Natural killer cell (primary cell): ENCODE results near the gene PEX10. TPM values are rescaled to one million over a fixed set of nuclear protein-coding genes. Genes with fewer than 3 reads are reported as not detected.

Source experiments
- ATAC-seq, 3 donors: fragments of 150-1000 bp in 2 of 3; fragments of 200-7000 bp in 1 of 3; cut with Tn5 transposase; 1 replicate in 1 of 3; 2 replicates in 2 of 3; pipeline ENCODE4 v1.10.0; 2021; ENCODE audit warnings: mild to moderate bottlenecking in 2 of 3, moderate library complexity in 2 of 3
- DNase-seq, 2 donors: peaks; one replicate each; pipeline versions ENCODE4 v3.0.0 to v3.0.0-alpha.2; 2013 to 2021; ENCODE audit warnings: mixed read lengths in 1 of 2
- H3K27ac ChIP-seq: one replicate; pipeline ENCODE4 v1.5.1; 2013; ENCODE audit warnings: mild to moderate bottlenecking, low read length
- H3K27me3 ChIP-seq: one replicate; pipeline ENCODE4 v1.6.1; 2013; ENCODE audit warnings: low read length; ENCODE audit not compliant: control insufficient read depth, insufficient read depth
- H3K36me3 ChIP-seq: one replicate; pipeline ENCODE4 v1.6.1; 2013; ENCODE audit warnings: low read length; ENCODE audit not compliant: control insufficient read depth, insufficient read depth
- H3K4me1 ChIP-seq: one replicate; pipeline ENCODE4 v1.6.1; 2013; ENCODE audit warnings: low read length; ENCODE audit not compliant: control insufficient read depth, insufficient read depth
- H3K4me3 ChIP-seq: one replicate; pipeline ENCODE4 v1.5.1; 2013; ENCODE audit warnings: low read length
- H3K9me3 ChIP-seq: one replicate; pipeline ENCODE4 v1.6.1; 2013; ENCODE audit warnings: low read length; ENCODE audit not compliant: control insufficient read depth, insufficient read depth
- H3K27ac Mint-ChIP-seq, 2 donors: one replicate each; pipeline ENCODE4 v1.8.0; 2022; ENCODE audit warnings: mild to moderate bottlenecking in 2 of 2, mixed read lengths in 2 of 2, moderate library complexity in 1 of 2
- H3K27me3 Mint-ChIP-seq, 2 donors: one replicate each; pipeline ENCODE4 v1.8.0; 2022; ENCODE audit warnings: low read depth in 2 of 2, mixed read lengths in 2 of 2
- H3K36me3 Mint-ChIP-seq: one replicate; pipeline ENCODE4 v1.8.0; 2022; ENCODE audit warnings: mixed read lengths
- H3K4me1 Mint-ChIP-seq, 2 donors: one replicate each; pipeline ENCODE4 v1.8.0; 2022; ENCODE audit warnings: mixed read lengths in 2 of 2
- H3K4me3 Mint-ChIP-seq: one replicate; pipeline ENCODE4 v1.8.0; 2022; ENCODE audit warnings: mild to moderate bottlenecking, moderate library complexity, mixed read lengths
- H3K9me3 Mint-ChIP-seq, 2 donors: one replicate each; pipeline ENCODE4 v1.8.0; 2022; ENCODE audit warnings: mixed read lengths in 2 of 2
- WGBS: methylation state at CpG from one replicate; pipeline ENCODE4 v1.1.7; 2013; ENCODE audit warnings: missing lambda C conversion rate; ENCODE audit not compliant: insufficient coverage; 5-methylcytosine and 5-hydroxymethylcytosine counted together
- intact Hi-C: fragments of 100-400 bp; cut with micrococcal nuclease; formaldehyde crosslinking; loops from one replicate; pipeline ENCODE4 v1.14.2; 2022
- total RNA-seq, 4 donors: library from RNA; stranded (reverse); fragments of 120-200 nt in 1 of 4; gene quantifications; one replicate each; pipeline versions ENCODE4 v1.2.3 to v1.2.4, GENCODE V29; 2013 to 2022
- TF ChIP-seq, protein P1 (sequence below): fragments of 200-600 bp; IDR thresholded peaks from one replicate; pipeline ENCODE4 v1.8.0; 2022; ENCODE audit warnings: antibody characterized with exemption

Gene PEX10
- total RNA-seq, 3 donors from 2014 or later (not counting 1 experiment from before 2014, with no cell fraction given) = 8.1 to 11.1 (median 9.8) TPM

DNA sequence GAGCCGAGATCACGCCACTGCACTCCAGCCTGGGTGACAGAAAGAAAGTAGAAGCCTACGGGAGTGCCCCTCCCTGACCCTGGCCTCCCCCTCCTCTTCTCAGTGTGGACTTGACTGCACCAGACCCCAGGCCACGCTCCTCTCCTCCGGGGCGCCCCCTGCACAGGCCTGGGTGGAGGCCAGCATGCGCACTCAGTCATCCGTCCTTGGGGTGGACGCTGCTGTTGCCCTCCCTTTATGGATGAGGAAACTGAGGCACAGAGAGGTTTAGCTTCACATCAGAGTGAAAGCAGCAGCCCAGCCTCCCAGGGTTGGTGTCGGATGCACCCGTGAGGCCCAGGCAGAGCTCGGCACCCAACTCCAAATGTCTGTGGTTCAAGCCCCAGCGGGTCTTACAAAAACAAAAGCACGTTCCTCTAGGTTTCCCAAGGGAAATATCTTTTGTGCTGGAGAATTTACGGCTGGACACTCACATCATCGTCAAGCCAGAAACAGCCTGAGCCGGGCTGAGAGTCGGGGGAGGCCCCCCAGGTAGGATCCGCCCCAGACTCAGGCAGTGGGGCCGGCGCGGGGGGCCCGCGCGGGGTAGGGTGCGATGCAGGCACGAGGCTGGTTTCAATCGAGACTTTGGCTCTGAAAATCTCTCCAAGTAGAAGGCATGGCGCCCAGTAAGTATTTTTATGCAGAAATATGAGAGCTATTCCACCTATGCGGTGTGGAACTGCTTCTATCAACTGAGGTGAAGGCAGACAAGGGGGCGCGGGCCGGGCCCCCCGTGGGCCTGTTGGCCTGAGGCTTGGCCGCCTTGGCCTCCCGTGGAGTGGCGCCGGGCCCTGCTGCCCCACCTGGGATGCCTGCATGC, 57.6 kb downstream of the PEX10 start:
- no peak overlapping the region for H3K27ac Mint-ChIP-seq

More for the DNA sequence above, 57.6 kb downstream of the PEX10 start:
- 93% methylated on average over 38 of the region's 38 CpGs for WGBS
- Histone ChIP-seq H3K4me1 (no peaks in the 10 kb centered on the region), H3K4me3 (no peak overlapping the region), H3K36me3 (no peaks in the 10 kb centered on the region), H3K27ac (no peak overlapping the region), H3K27me3 (no peaks in the 10 kb centered on the region), H3K9me3 (no peaks in the 10 kb centered on the region)
- intact Hi-C loops = no loop called here
- H3K9me3 Mint-ChIP-seq = no peaks in the 10 kb centered on the region
- TF ChIP-seq, protein P1, sequence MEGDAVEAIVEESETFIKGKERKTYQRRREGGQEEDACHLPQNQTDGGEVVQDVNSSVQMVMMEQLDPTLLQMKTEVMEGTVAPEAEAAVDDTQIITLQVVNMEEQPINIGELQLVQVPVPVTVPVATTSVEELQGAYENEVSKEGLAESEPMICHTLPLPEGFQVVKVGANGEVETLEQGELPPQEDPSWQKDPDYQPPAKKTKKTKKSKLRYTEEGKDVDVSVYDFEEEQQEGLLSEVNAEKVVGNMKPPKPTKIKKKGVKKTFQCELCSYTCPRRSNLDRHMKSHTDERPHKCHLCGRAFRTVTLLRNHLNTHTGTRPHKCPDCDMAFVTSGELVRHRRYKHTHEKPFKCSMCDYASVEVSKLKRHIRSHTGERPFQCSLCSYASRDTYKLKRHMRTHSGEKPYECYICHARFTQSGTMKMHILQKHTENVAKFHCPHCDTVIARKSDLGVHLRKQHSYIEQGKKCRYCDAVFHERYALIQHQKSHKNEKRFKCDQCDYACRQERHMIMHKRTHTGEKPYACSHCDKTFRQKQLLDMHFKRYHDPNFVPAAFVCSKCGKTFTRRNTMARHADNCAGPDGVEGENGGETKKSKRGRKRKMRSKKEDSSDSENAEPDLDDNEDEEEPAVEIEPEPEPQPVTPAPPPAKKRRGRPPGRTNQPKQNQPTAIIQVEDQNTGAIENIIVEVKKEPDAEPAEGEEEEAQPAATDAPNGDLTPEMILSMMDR = no peak
- H3K36me3 Mint-ChIP-seq = no peaks in the 10 kb centered on the region
- H3K4me3 Mint-ChIP-seq = no peak overlapping the region
- no peaks in the 10 kb centered on the region for H3K4me1 Mint-ChIP-seq
- no peak for DNase-seq
- no peaks in the 10 kb centered on the region for H3K27me3 Mint-ChIP-seq
- no peak for ATAC-seq

Other genes with a start within 250 kb of the PEX10 start
- gene FAAP20, start 217.8 kb downstream of the PEX10 start, total RNA-seq = 10 to 100 TPM; 40.3 to 53.0 (median 43.3) TPM
- gene SKI, start 184.2 kb downstream of the PEX10 start, total RNA-seq = 100 to 1,000 TPM in 2 of 3 donors, 10 to 100 TPM in 1; 96.9 to 145 (median 140) TPM
- 1 to 10 TPM; 8.0 to 9.3 (median 8.8) TPM for gene MORN1, start 21.0 kb downstream of the PEX10 start, total RNA-seq
- 10 to 100 TPM; 89.2 to 98.9 (median 91.9) TPM for gene RER1, start 20.7 kb downstream of the PEX10 start, total RNA-seq
- gene PLCH2, start 63.7 kb upstream of the PEX10 start, total RNA-seq = 100 to 1,000 TPM in 2 of 3 donors, 10 to 100 TPM in 1; 77.1 to 116 (median 106) TPM
- 10 to 100 TPM; 48.2 to 75.7 (median 61.8) TPM for gene PANK4, start 114.0 kb upstream of the PEX10 start, total RNA-seq
- not detected for gene HES5, start 117.7 kb upstream of the PEX10 start, total RNA-seq
- 100 to 1,000 TPM; 228 to 266 (median 262) TPM for gene TNFRSF14, start 143.8 kb upstream of the PEX10 start, total RNA-seq
- 10 to 100 TPM; 11.3 to 15.1 (median 11.6) TPM for gene PRXL2B, start 174.2 kb upstream of the PEX10 start, total RNA-seq
- gene MMEL1, start 220.5 kb upstream of the PEX10 start, total RNA-seq = 1 to 10 TPM in 2 of 3 donors, not detected in 1; 1.3 to 2.0 TPM